Activated B cell treated with CpG ODN at 0.5 μM for 24 hours (primary cell): ENCODE measurements around the gene DMPK. TPM values are rescaled to one million over a fixed set of nuclear protein-coding genes. Genes with fewer than 3 reads are reported as not detected.

Experiments used
- ATAC-seq: fragments of 200-7000 bp; cut with Tn5 transposase; one replicate; pipeline ENCODE4 v1.10.0; 2021; ENCODE audit warnings: low read depth, mild to moderate bottlenecking, moderate library complexity
- CTCF ChIA-PET: fragments of 350-600 bp; sonication (Branson Sonifier 250); formaldehyde crosslinking; loops from one replicate; lab custom pipeline; 2021; ENCODE audit warnings: antibody characterized with exemption; lab: Charles Lee
- POLR2A ChIA-PET: fragments of 350-600 bp; sonication (Branson Sonifier 250); formaldehyde crosslinking; loops from one replicate; lab custom pipeline; 2021; ENCODE audit warnings: antibody characterized with exemption; lab: Charles Lee
- DNase-seq: peaks from one replicate; pipeline ENCODE4 v3.0.0; 2022
- H3K27ac Mint-ChIP-seq: one replicate; pipeline ENCODE4 v1.8.0; 2020; ENCODE audit warnings: mixed read lengths
- H3K27me3 Mint-ChIP-seq: one replicate; pipeline ENCODE4 v1.8.0; 2021; ENCODE audit warnings: mixed read lengths
- H3K36me3 Mint-ChIP-seq: one replicate; pipeline ENCODE4 v1.8.0; 2021; ENCODE audit warnings: low read depth, mixed read lengths
- H3K4me1 Mint-ChIP-seq: one replicate; pipeline ENCODE4 v1.8.0; 2021; ENCODE audit warnings: mixed read lengths
- H3K4me3 Mint-ChIP-seq: one replicate; pipeline ENCODE4 v1.8.0; 2020; ENCODE audit warnings: mild to moderate bottlenecking, mixed read lengths
- H3K9me3 Mint-ChIP-seq: one replicate; pipeline ENCODE4 v1.8.0; 2020; ENCODE audit warnings: mixed read lengths
- CTCF ChIP-seq: fragments of 200-600 bp; IDR thresholded peaks from one replicate; pipeline ENCODE4 v1.8.0; 2022; ENCODE audit warnings: antibody characterized with exemption, mild to moderate bottlenecking
- intact Hi-C: fragments of 100-400 bp; cut with micrococcal nuclease; formaldehyde crosslinking; loops from one replicate; pipeline ENCODE4 v1.15.1; 2024
- total RNA-seq: library from RNA; stranded (reverse); gene quantifications from 2 replicates; pipeline ENCODE4 v1.2.3, GENCODE V29; 2022

DMPK gene
- total RNA-seq, result 34.3 and 39.0 TPM in 2 replicates

DNA sequence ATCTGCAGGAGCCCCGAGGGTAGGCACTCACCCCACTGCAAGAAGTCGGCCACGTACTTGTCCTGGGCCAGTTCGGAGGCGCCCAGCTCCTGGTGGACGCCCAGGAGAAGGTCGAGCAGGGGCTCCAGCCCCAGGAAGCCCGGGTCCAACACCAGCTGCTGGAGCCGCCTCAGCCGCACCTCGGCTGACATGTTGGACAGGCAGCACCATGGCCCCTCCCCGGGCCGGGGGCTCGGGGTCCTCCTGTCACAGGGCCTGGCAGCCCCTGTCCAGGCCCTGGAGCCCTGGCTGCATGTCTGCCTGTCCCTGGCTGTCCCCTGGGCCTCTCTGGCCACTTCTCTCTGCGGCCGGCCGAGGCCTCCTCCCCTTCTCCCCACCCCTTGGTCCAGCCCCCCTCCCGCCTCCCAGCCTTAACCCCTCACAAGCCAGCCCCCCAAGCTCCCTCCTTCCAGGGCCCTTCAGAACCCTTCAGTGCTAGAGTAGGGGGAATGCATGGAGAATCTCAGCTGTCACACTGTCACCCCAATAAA lies at the start of gene DMPK:
Gene DMPK (minus strand): TSS at position 329 of the 530 bp plus-strand sequence. CDS start 138 bp downstream, at position 191.
- Mint-ChIP-seq H3K36me3 (peaks cover 15% of the 10 kb centered on the region), H3K27me3 (peaks cover 4% of the 10 kb centered on the region), H3K9me3 (no peaks in the 10 kb centered on the region), H3K27ac (no peak within 1 kb of the TSS), H3K4me3 (no peak within 1 kb of the TSS), H3K4me1 (peaks cover 26% of the 10 kb centered on the region)
- POLR2A ChIA-PET, result interaction anchor here (0.6 to 1.1 kb wide), 7 partner anchors 10 to 413 kb away, joined by 4 to 8 read pairs (median 4); partner anchors contain the start of gene DMWD
- no peak for DNase-seq
- intact Hi-C loops, result no loop called here
- no peak for TF ChIP-seq CTCF
- no peak for ATAC-seq
- CTCF ChIA-PET, result no interaction called here

GRCh38 chr19:45828945-45829344 lies 46.7 kb upstream of the DMPK start:
- H3K9me3 Mint-ChIP-seq, result no peaks in the 10 kb centered on the region
- no peak for DNase-seq
- ChIA-PET POLR2A (no interaction called here), CTCF (interaction anchor here (0.8 kb wide), 1 partner anchor 12 kb away, joined by 3 read pairs; no protein-coding TSS in a partner anchor)
- peaks cover 89% of the 10 kb centered on the region for H3K36me3 Mint-ChIP-seq
- H3K27me3 Mint-ChIP-seq, result no peaks in the 10 kb centered on the region
- no peak overlapping the region for H3K4me3 Mint-ChIP-seq
- intact Hi-C loops, result no loop called here
- no peak for ATAC-seq
- H3K27ac Mint-ChIP-seq, result no peak overlapping the region
- no peak for TF ChIP-seq CTCF
- H3K4me1 Mint-ChIP-seq, result no peaks in the 10 kb centered on the region

GRCh38 chr19:45828523-45828922 lies 46.2 kb upstream of the DMPK start:
- DNase-seq (no peak), ATAC-seq (no peak)
- POLR2A ChIA-PET, result no interaction called here
- Mint-ChIP-seq H3K4me3 (no peak overlapping the region), H3K27ac (no peak overlapping the region), H3K36me3 (peaks cover 88% of the 10 kb centered on the region), H3K4me1 (no peaks in the 10 kb centered on the region), H3K27me3 (no peaks in the 10 kb centered on the region), H3K9me3 (no peaks in the 10 kb centered on the region)
- TF ChIP-seq CTCF, result no peak
- CTCF ChIA-PET, result interaction anchor here (0.8 kb wide), 1 partner anchor 12 kb away, joined by 3 read pairs; no protein-coding TSS in a partner anchor
- intact Hi-C loops, result no loop called here

DNA sequence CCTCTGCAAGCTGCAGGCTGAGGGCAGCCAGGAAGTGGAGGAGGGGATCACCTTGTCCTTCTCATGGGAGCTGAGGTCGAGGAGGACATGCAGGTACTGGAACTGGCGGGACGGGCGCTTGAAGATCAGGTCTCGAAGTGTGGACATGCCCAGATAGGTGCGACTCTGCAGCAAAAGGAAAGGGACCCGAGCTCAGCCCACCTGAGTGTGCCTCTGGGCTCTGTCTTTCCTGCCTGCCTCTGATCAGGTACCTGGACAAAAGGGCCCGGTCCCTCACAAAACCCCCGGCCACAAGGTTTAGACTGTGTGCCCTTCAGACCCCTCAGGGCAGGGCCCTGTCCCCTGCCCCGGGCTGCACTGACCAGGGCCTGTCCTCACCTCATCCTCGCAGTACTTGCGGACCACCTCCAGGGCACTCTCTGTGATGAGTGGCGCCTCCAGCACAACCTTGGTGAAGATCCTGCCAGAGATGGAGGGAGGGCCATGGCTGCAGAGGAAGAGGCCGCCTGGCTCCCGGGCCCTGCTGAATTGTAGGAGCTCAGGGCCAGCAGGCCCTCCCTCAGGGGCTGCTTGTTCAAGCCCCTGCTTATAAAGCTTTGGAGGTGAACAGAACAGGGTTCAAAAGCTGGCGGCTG lies 45.3 kb upstream of the DMPK start:
- ChIA-PET POLR2A (no interaction called here), CTCF (interaction anchor here (1.2 kb wide), 1 partner anchor 28 kb away, joined by 3 read pairs; no protein-coding TSS in a partner anchor)
- Mint-ChIP-seq H3K27me3 (no peaks in the 10 kb centered on the region), H3K9me3 (no peaks in the 10 kb centered on the region), H3K36me3 (peaks cover 94% of the 10 kb centered on the region), H3K27ac (peak overlapping the region; percentile 12), H3K4me3 (no peak overlapping the region), H3K4me1 (no peaks in the 10 kb centered on the region)
- DNase-seq (no peak), ATAC-seq (no peak)
- no peak for TF ChIP-seq CTCF
- intact Hi-C loops, result no loop called here

GRCh38 chr19:45826934-45827333 lies 44.6 kb upstream of the DMPK start:
- no peaks in the 10 kb centered on the region for H3K27me3 Mint-ChIP-seq
- intact Hi-C loops, result no loop called here
- no peaks in the 10 kb centered on the region for H3K4me1 Mint-ChIP-seq
- no peak for ATAC-seq
- peaks cover 93% of the 10 kb centered on the region for H3K36me3 Mint-ChIP-seq
- H3K9me3 Mint-ChIP-seq, result no peaks in the 10 kb centered on the region
- ChIA-PET POLR2A (no interaction called here), CTCF (interaction anchor here (1.2 kb wide), 1 partner anchor 28 kb away, joined by 3 read pairs; no protein-coding TSS in a partner anchor)
- TF ChIP-seq CTCF, result no peak
- no peak for DNase-seq
- H3K4me3 Mint-ChIP-seq, result no peak overlapping the region
- no peak overlapping the region for H3K27ac Mint-ChIP-seq
